ENCODE measurements around the gene MRPL37.

DNA sequence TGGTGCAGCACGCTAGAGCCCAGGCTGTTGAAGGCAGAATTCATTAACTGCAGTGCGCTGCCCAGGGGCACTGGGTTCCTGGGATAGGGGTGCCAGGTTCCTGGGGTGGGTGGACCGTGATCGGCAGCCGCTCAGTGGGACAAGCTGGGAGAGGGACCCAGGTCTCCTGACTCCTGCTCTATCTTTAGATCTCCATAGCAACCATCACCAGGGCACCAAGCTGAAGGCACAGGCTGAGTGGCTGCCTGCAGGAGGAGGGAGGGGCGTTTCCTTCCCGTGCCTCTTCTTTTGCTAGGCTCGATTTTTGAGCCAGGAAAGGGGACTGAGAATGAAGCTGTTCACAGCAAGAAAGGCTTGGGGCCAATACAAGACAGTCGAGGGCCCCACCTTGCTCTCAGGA, 26.3 kb upstream of the MRPL37 start:
- TF ChIP-seq, protein P1, sequence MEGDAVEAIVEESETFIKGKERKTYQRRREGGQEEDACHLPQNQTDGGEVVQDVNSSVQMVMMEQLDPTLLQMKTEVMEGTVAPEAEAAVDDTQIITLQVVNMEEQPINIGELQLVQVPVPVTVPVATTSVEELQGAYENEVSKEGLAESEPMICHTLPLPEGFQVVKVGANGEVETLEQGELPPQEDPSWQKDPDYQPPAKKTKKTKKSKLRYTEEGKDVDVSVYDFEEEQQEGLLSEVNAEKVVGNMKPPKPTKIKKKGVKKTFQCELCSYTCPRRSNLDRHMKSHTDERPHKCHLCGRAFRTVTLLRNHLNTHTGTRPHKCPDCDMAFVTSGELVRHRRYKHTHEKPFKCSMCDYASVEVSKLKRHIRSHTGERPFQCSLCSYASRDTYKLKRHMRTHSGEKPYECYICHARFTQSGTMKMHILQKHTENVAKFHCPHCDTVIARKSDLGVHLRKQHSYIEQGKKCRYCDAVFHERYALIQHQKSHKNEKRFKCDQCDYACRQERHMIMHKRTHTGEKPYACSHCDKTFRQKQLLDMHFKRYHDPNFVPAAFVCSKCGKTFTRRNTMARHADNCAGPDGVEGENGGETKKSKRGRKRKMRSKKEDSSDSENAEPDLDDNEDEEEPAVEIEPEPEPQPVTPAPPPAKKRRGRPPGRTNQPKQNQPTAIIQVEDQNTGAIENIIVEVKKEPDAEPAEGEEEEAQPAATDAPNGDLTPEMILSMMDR (IDR thresholded peaks at IDR 0.05; ENCODE audit: low read length) = no peak
- TF ChIP-seq EZH2 (IDR thresholded peaks at IDR 0.05; ENCODE audit: borderline replicate concordance, low read length) = no peak
